GM12891 (cell line): ENCODE data around the gene UBE2E1.

Experiments used
- DNase-seq: peaks from one replicate; pipeline ENCODE4 v3.0.0; 2011; ENCODE audit warnings: low spot score; ENCODE audit not compliant: insufficient read length
- FAIRE-seq: peaks from 2 replicates; lab custom pipeline; 2011; peaks lifted over from hg19 to GRCh38; lab: Jason Lieb, UNC
- PAX5 ChIP-seq: IDR thresholded peaks from 2 replicates; pipeline ENCODE4 v1.6.1; 2011; ENCODE audit warnings: low read length, moderate library complexity, mild to moderate bottlenecking; ENCODE audit not compliant: insufficient read depth, severe bottlenecking
- POLR2A ChIP-seq: IDR thresholded peaks from 2 replicates; pipeline ENCODE4 v1.6.1; 2011; ENCODE audit warnings: low read depth, low read length, control low read depth
- POLR2AphosphoS5 ChIP-seq: IDR thresholded peaks from 2 replicates; pipeline ENCODE4 v1.6.1; 2011; ENCODE audit warnings: low read depth, low read length, control low read depth
- POU2F2 ChIP-seq: IDR thresholded peaks from 2 replicates; pipeline ENCODE4 v1.6.1; 2011; ENCODE audit warnings: low read depth, mild to moderate bottlenecking, control low read depth, low read length, moderate library complexity
- SPI1 ChIP-seq: IDR thresholded peaks from 2 replicates; pipeline ENCODE4 v1.6.1; 2011; ENCODE audit warnings: low read depth, low read length, control low read depth
- TAF1 ChIP-seq: IDR thresholded peaks from 2 replicates; pipeline ENCODE4 v1.6.1; 2011; ENCODE audit warnings: low read depth, low read length, control low read depth

Gene UBE2E1

GRCh38 chr3:23816721-23817120 lies 11.0 kb downstream of the UBE2E1 start:
- FAIRE-seq (no peak), DNase-seq (no peak)
- no peak for TF ChIP-seq TAF1

DNA sequence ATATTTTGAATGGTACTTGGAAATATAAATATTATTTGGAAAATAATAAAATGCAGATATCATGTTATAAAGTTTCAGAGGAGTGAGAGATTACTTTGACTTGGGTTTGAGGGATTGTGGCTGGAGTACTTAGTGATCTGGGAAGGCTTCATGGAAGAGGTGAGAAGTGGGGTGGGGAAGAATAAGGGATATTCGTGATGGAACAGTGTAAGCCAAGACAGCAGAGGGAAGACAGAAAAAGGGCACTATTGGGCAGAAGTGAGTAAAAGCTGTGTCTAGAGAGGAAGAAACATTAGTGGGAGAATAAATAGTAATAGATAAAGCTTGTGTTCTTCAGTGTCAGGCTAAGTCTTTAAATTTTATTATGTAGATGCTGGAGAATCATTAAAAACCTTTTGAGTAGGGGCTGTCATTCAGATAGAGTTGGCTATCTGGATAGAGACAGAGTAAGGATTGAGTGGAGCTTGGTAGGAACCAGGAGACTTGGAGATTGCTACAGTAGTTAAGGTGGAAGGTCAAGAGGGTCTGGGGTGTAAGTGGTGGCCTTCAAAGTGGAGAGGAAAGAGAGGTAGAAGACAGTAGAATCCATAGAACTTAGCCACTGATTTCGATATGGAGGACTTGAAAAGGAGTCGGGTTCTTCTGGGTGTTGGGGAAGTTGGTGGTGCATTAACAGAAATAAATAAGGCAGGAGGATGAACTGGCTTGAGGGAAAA lies 11.9 kb downstream of the UBE2E1 start:
- DNase-seq = no peak
- TF ChIP-seq TAF1 = no peak
- TF ChIP-seq POLR2AphosphoS5 = no peak
- no peak for TF ChIP-seq POLR2A
- no peak for TF ChIP-seq SPI1
- no peak for TF ChIP-seq PAX5
- no peak for TF ChIP-seq POU2F2
- FAIRE-seq = no peak

GRCh38 chr3:23819599-23820360 lies 14.0 kb downstream of the UBE2E1 start:
- peak; percentile 35 for FAIRE-seq
- no peak for TF ChIP-seq SPI1
- TF ChIP-seq POLR2A = no peak
- TF ChIP-seq POU2F2 = no peak
- TF ChIP-seq POLR2AphosphoS5 = no peak
- TF ChIP-seq PAX5 = no peak
- no peak for TF ChIP-seq TAF1
- DNase-seq = no peak

DNA sequence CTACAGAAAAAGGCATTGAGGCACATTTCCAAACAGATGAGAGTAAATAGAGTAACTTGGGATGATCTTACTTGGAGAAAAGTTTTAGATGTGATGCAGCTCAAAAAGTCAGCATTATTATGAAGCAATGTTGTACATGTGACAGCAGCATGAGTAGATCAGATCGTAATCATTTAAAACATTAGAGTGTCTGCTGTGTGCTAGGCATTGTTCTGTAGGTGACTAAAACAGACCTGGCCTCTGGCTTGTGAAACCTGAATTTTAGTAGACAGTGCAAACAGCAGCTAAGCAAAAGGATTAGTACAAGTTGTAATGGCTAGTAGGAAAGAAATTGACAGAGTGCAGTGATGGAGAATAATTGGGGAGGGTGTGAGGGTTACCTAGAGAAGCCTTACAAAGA lies 15.1 kb downstream of the UBE2E1 start:
- TF ChIP-seq SPI1 (no peak), POLR2A (no peak), TAF1 (no peak), POU2F2 (no peak), PAX5 (no peak), POLR2AphosphoS5 (no peak)
- DNase-seq (no peak), FAIRE-seq (peak; percentile 59)

- TF ChIP-seq POU2F2 (no peak), SPI1 (no peak), PAX5 (no peak), TAF1 (no peak), POLR2AphosphoS5 (no peak), POLR2A (no peak)
Observed at GRCh38 chr3:23821858-23822257, 16.1 kb downstream of the UBE2E1 start.

GRCh38 chr3:23822559-23822958 lies 16.8 kb downstream of the UBE2E1 start:
- TF ChIP-seq POU2F2 = no peak
- TF ChIP-seq PAX5 = no peak
- no peak for TF ChIP-seq SPI1
- TF ChIP-seq TAF1 = no peak
- no peak for TF ChIP-seq POLR2AphosphoS5
- TF ChIP-seq POLR2A = no peak
- FAIRE-seq (no peak), DNase-seq (no peak)

More at GRCh38 chr3:23821858-23822257, 16.1 kb downstream of the UBE2E1 start:
- DNase-seq (no peak), FAIRE-seq (no peak)

GRCh38 chr3:23823620-23824019 lies 17.9 kb downstream of the UBE2E1 start:
- TF ChIP-seq PAX5 = no peak
- no peak for TF ChIP-seq POU2F2
- TF ChIP-seq POLR2A = no peak
- TF ChIP-seq POLR2AphosphoS5 = no peak
- TF ChIP-seq SPI1 = no peak
- TF ChIP-seq TAF1 = no peak
- FAIRE-seq (peak; percentile 58), DNase-seq (no peak)

DNA sequence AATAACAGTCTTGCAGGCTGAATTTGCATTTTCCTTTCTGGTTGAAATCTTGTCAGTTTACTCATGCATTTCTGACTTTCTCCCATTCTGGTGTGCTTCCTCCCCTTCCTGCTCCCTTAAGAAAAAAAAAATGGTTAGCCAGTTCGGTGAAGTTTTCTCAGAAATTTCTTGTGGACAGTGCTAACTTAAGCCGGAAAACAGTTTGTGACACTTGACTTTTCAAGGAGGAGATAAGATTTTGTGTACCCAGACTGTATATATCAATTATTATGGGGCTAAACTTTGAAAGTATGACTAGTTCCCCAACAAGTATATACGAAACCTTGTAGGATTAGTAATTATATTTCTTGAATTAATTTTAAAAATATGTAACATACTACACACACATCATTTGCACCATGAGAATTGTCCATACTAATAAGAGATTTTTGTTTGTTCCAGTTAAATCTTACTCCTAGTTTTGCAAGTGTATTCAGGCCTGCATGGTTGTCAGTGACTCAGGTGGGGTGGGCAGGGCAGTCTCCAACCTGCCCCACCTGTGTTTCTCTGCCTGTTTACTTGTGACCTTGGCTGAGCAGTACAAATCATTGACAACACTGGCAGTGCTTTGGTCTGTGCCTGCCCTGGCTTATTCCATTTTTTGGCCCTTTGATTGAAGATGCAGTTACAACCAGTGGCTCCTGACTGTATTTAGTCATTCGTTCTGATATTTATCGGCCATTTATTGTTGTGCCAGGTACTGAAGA lies 19.1 kb downstream of the UBE2E1 start:
- DNase-seq (no peak), FAIRE-seq (peak; percentile 9)
- no peak for TF ChIP-seq TAF1
- no peak for TF ChIP-seq PAX5
- no peak for TF ChIP-seq POLR2A

GRCh38 chr3:23825802-23826201 lies 20.0 kb downstream of the UBE2E1 start:
- no peak for DNase-seq
- TF ChIP-seq SPI1 = no peak
- no peak for TF ChIP-seq PAX5
- TF ChIP-seq POLR2AphosphoS5 = no peak
- no peak for TF ChIP-seq POLR2A
- TF ChIP-seq TAF1 = no peak
- TF ChIP-seq POU2F2 = no peak
- no peak for FAIRE-seq

GRCh38 chr3:23826382-23827064 lies 20.8 kb downstream of the UBE2E1 start:
- TF ChIP-seq POU2F2 (no peak), POLR2AphosphoS5 (no peak), PAX5 (no peak)
- FAIRE-seq (no peak), DNase-seq (no peak)
